A549 (cell line): Measurements from ENCODE around the gene AGAP3.

Source experiments
- CBX2 ChIP-seq: fragments of 200-600 bp; sonication (generic); IDR thresholded peaks from 2 replicates; pipeline ENCODE4 v1.6.1; 2016; ENCODE audit warnings: low read depth, mild to moderate bottlenecking, borderline replicate concordance
- CTCF ChIP-seq: fragments of >200 bp; sonication (Bioruptor Twin); formaldehyde crosslinking; IDR thresholded peaks from 3 replicates; pipeline ENCODE4 v1.5.1; 2016
- E2F6 ChIP-seq: IDR thresholded peaks from 2 replicates; pipeline ENCODE4 v1.6.1; 2012; ENCODE audit warnings: low read depth, borderline replicate concordance
- ESRRA ChIP-seq: fragments of 150-350 bp; IDR thresholded peaks from 2 replicates; pipeline ENCODE4 v1.6.1; 2014; ENCODE audit warnings: mild to moderate bottlenecking, low read length, borderline replicate concordance
- FOSL2 ChIP-seq, 2 experiments: fragments of 450-650 bp in 1 of 2; fragments of >200 bp in 1 of 2; sonication (Bioruptor Twin) in 1 of 2; formaldehyde crosslinking; IDR thresholded peaks; 2 replicates each; pipeline versions ENCODE4 v1.5.0 to v1.6.1; 2016 to 2020; ENCODE audit warnings: mild to moderate bottlenecking in 1 of 2, moderate library complexity in 1 of 2
- KDM1A ChIP-seq: fragments of 200-600 bp; sonication (generic); IDR thresholded peaks from 2 replicates; pipeline ENCODE4 v1.6.1; 2016; ENCODE audit warnings: low read depth, mild to moderate bottlenecking
- MYC ChIP-seq: IDR thresholded peaks from 2 replicates; pipeline ENCODE4 v1.6.1; 2012; ENCODE audit warnings: mild to moderate bottlenecking, inconsistent platforms, low read length, improper control_type of control experiment, borderline replicate concordance
- NFE2L2 ChIP-seq: fragments of 150-350 bp; conservative IDR thresholded peaks from 2 replicates; pipeline ENCODE4 v1.6.1; 2014; ENCODE audit warnings: low read length
- NR3C1 ChIP-seq: fragments of >200 bp; sonication (Bioruptor Twin); formaldehyde crosslinking; IDR thresholded peaks from 3 replicates; pipeline ENCODE4 v1.6.1; 2017
- PBX3 ChIP-seq: IDR thresholded peaks from 2 replicates; pipeline ENCODE4 v1.6.1; 2012
- POLR2A ChIP-seq: IDR thresholded peaks from 2 replicates; pipeline ENCODE4 v1.6.1; 2012; ENCODE audit warnings: mild to moderate bottlenecking, low read length
- REST ChIP-seq: fragments of 200-600 bp; sonication (generic); IDR thresholded peaks from 2 replicates; pipeline ENCODE4 v1.6.1; 2016; ENCODE audit warnings: antibody characterized with exemption, mild to moderate bottlenecking, moderate library complexity
- RFX5 ChIP-seq: fragments of 450-650 bp; IDR thresholded peaks from 2 replicates; pipeline ENCODE4 v1.7.1; 2014; ENCODE audit warnings: antibody characterized with exemption, mild to moderate bottlenecking, moderate library complexity
- RNF2 ChIP-seq: fragments of 200-600 bp; sonication (generic); IDR thresholded peaks from 2 replicates; pipeline ENCODE4 v1.6.1; 2016; ENCODE audit warnings: low read depth, mild to moderate bottlenecking, antibody characterized with exemption, moderate library complexity, borderline replicate concordance

- TF ChIP-seq CTCF: no peak
- TF ChIP-seq E2F6: no peak
- TF ChIP-seq POLR2A: no peak
- no peak for TF ChIP-seq PBX3
- no peak for TF ChIP-seq KDM1A
- no peak for TF ChIP-seq CBX2
- no peak for TF ChIP-seq RNF2
- no peak for TF ChIP-seq FOSL2 (IDR thresholded peaks at IDR 0.05)
- no peak for TF ChIP-seq FOSL2 (CRISPR knock-in tag; IDR thresholded peaks at IDR 0.05)
- TF ChIP-seq NR3C1: no peak
- no peak for TF ChIP-seq REST
- TF ChIP-seq MYC: no peak
- TF ChIP-seq NFE2L2: no peak
- TF ChIP-seq RFX5: no peak
- no peak for TF ChIP-seq ESRRA
Measured at GRCh38 chr7:151189038-151189437, 102.8 kb downstream of the AGAP3 start.
